WTC11 (cell line): ENCODE data around the gene FCHSD1. TPM values are rescaled to one million over a fixed set of nuclear protein-coding genes. Genes with fewer than 3 reads are reported as not detected.

Experiments used
- ATAC-seq: fragments of 200-7000 bp; cut with Tn5 transposase; 2 replicates; pipeline ENCODE4 v1.10.0; 2021; ENCODE audit warnings: mild to moderate bottlenecking, moderate library complexity
- CTCF ChIA-PET: fragments of 300-600 bp; sonication (Branson Sonifier 250); formaldehyde crosslinking; loops from one replicate; lab custom pipeline; 2021; ENCODE audit warnings: antibody characterized with exemption; lab: Charles Lee
- POLR2A ChIA-PET: fragments of 350-600 bp; sonication (Branson Sonifier 250); formaldehyde crosslinking; loops from one replicate; lab custom pipeline; 2021; ENCODE audit warnings: antibody characterized with exemption; lab: Charles Lee
- DNase-seq: peaks from one replicate; pipeline ENCODE4 v3.0.0; 2021; ENCODE audit warnings: low spot score
- H3K27ac Mint-ChIP-seq: 2 replicates; pipeline ENCODE4 v1.8.0; 2021; ENCODE audit warnings: mixed read lengths
- H3K27me3 Mint-ChIP-seq: 2 replicates; pipeline ENCODE4 v1.8.0; 2021; ENCODE audit warnings: low read depth, mild to moderate bottlenecking, moderate library complexity, mixed read lengths
- H3K36me3 Mint-ChIP-seq: 2 replicates; pipeline ENCODE4 v1.8.0; 2021; ENCODE audit warnings: mixed read lengths
- H3K4me1 Mint-ChIP-seq: 2 replicates; pipeline ENCODE4 v1.8.0; 2022; ENCODE audit warnings: mixed read lengths
- H3K4me3 Mint-ChIP-seq: 2 replicates; pipeline ENCODE4 v1.8.0; 2021; ENCODE audit warnings: mild to moderate bottlenecking, moderate library complexity, mixed read lengths
- H3K9me3 Mint-ChIP-seq: 2 replicates; pipeline ENCODE4 v1.8.0; 2021; ENCODE audit warnings: mixed read lengths
- ATF1 ChIP-seq: sonication (generic); formaldehyde crosslinking; IDR thresholded peaks from 2 replicates; pipeline ENCODE4 v1.8.1; 2023; ENCODE audit warnings: mild to moderate bottlenecking, moderate library complexity, missing genetic modification reagents
- ATF2 ChIP-seq: sonication (generic); formaldehyde crosslinking; IDR thresholded peaks from 2 replicates; pipeline ENCODE4 v1.8.1; 2022; ENCODE audit warnings: low read depth, missing genetic modification reagents, borderline replicate concordance
- CREM ChIP-seq: sonication (generic); formaldehyde crosslinking; IDR thresholded peaks from 2 replicates; pipeline ENCODE4 v1.8.1; 2022; ENCODE audit warnings: mild to moderate bottlenecking, missing genetic modification reagents, moderate library complexity
- CTCF ChIP-seq: fragments of 200-600 bp; IDR thresholded peaks from 2 replicates; pipeline ENCODE4 v1.8.0; 2022; ENCODE audit warnings: antibody characterized with exemption
- E2F5 ChIP-seq: sonication (generic); formaldehyde crosslinking; IDR thresholded peaks from 2 replicates; pipeline ENCODE4 v1.8.1; 2022; ENCODE audit warnings: mild to moderate bottlenecking, moderate library complexity, missing genetic modification reagents
- ERG ChIP-seq: fragments of 250-450 bp; sonication (Bioruptor Pico); IDR thresholded peaks from 2 replicates; pipeline ENCODE4 v1.8.0; 2021; ENCODE audit warnings: mild to moderate bottlenecking
- ESRRA ChIP-seq: sonication (generic); formaldehyde crosslinking; IDR thresholded peaks from 2 replicates; pipeline ENCODE4 v1.8.1; 2022; ENCODE audit warnings: mild to moderate bottlenecking, missing genetic modification reagents, borderline replicate concordance
- FOXP4 ChIP-seq: sonication (generic); formaldehyde crosslinking; IDR thresholded peaks from 2 replicates; pipeline ENCODE4 v1.8.0; 2022; ENCODE audit warnings: mild to moderate bottlenecking, missing genetic modification reagents
- HMGXB4 ChIP-seq: sonication (generic); formaldehyde crosslinking; IDR thresholded peaks from 2 replicates; pipeline ENCODE4 v1.8.1; 2023; ENCODE audit warnings: mild to moderate bottlenecking, moderate library complexity, missing genetic modification reagents
- IRF2 ChIP-seq: sonication (generic); formaldehyde crosslinking; IDR thresholded peaks from 2 replicates; pipeline ENCODE4 v1.8.0; 2022; ENCODE audit warnings: low read depth, missing genetic modification reagents, borderline replicate concordance
- JAZF1 ChIP-seq: fragments of 250-450 bp; sonication (Bioruptor Pico); IDR thresholded peaks from 2 replicates; pipeline ENCODE4 v1.9.0; 2021; ENCODE audit warnings: moderate library complexity, mild to moderate bottlenecking, inconsistent platforms
- JUN ChIP-seq: sonication (generic); formaldehyde crosslinking; IDR thresholded peaks from 2 replicates; pipeline ENCODE4 v1.8.0; 2023; ENCODE audit warnings: mild to moderate bottlenecking, missing genetic modification reagents
- KAT7 ChIP-seq: sonication (generic); formaldehyde crosslinking; IDR thresholded peaks from 2 replicates; pipeline ENCODE4 v1.8.1; 2023; ENCODE audit warnings: missing genetic modification reagents, mild to moderate bottlenecking, borderline replicate concordance
- NFATC4 ChIP-seq: fragments of 250-450 bp; sonication (Bioruptor Pico); IDR thresholded peaks from 2 replicates; pipeline ENCODE4 v1.9.0; 2021; ENCODE audit warnings: mild to moderate bottlenecking
- NR2C2 ChIP-seq: sonication (generic); formaldehyde crosslinking; IDR thresholded peaks from 2 replicates; pipeline ENCODE4 v1.8.0; 2022; ENCODE audit warnings: mild to moderate bottlenecking, missing genetic modification reagents
- RELA ChIP-seq: sonication (generic); formaldehyde crosslinking; IDR thresholded peaks from 2 replicates; pipeline ENCODE4 v1.8.1; 2022; ENCODE audit warnings: missing genetic modification reagents, mild to moderate bottlenecking, borderline replicate concordance
- SMAD4 ChIP-seq: sonication (generic); formaldehyde crosslinking; IDR thresholded peaks from 2 replicates; pipeline ENCODE4 v1.8.0; 2022; ENCODE audit warnings: mild to moderate bottlenecking, missing genetic modification reagents
- TEAD4 ChIP-seq: sonication (generic); formaldehyde crosslinking; IDR thresholded peaks from 2 replicates; pipeline ENCODE4 v1.8.0; 2022; ENCODE audit warnings: mild to moderate bottlenecking, missing genetic modification reagents
- ZBTB43 ChIP-seq: sonication (generic); formaldehyde crosslinking; IDR thresholded peaks from 2 replicates; pipeline ENCODE4 v1.8.1; 2023; ENCODE audit warnings: mild to moderate bottlenecking, missing genetic modification reagents
- ZNF121 ChIP-seq: sonication (generic); formaldehyde crosslinking; IDR thresholded peaks from 2 replicates; pipeline ENCODE4 v1.8.0; 2023; ENCODE audit warnings: missing genetic modification reagents
- ZNF219 ChIP-seq: sonication (generic); formaldehyde crosslinking; IDR thresholded peaks from 2 replicates; pipeline ENCODE4 v1.8.0; 2023; ENCODE audit warnings: missing genetic modification reagents, mild to moderate bottlenecking, borderline replicate concordance
- ZNF396 ChIP-seq: fragments of 250-450 bp; sonication (Bioruptor Pico); IDR thresholded peaks from 2 replicates; pipeline ENCODE4 v1.8.0; 2021; ENCODE audit warnings: mild to moderate bottlenecking, moderate library complexity, borderline replicate concordance
- ZNF423 ChIP-seq: fragments of 250-450 bp; sonication (Bioruptor Pico); IDR thresholded peaks from 2 replicates; pipeline ENCODE4 v2.1.2; 2022; ENCODE audit warnings: mild to moderate bottlenecking, moderate library complexity
- total RNA-seq: library from RNA; stranded (reverse); gene quantifications from 3 replicates; pipeline ENCODE4 v1.2.3, GENCODE V29; 2021

The FCHSD1 gene
- total RNA-seq, 1 experiment from 2014 or later: 50.3 TPM

GRCh38 chr5:141637767-141638419 lies 13.3 kb downstream of the FCHSD1 start (continued):
- TF ChIP-seq ERG (CRISPR knock-in tag): peak; percentile 10; the same call in 1 of the 2 replicates

- H3K4me1 Mint-ChIP-seq: peaks cover 26% of the 10 kb centered on the region
- peaks cover 12% of the 10 kb centered on the region for H3K36me3 Mint-ChIP-seq
- ChIA-PET CTCF (interaction anchor here (0.5 to 3.9 kb wide), 36 partner anchors 8 to 455 kb away, joined by 3 to 106 read pairs (median 5); partner anchors contain the start of genes ARAP3, DELE1, DIAPH1 and FCHSD1), POLR2A (interaction anchor here (0.5 to 3.3 kb wide), 13 partner anchors 12 to 543 kb away, joined by 3 to 36 read pairs (median 4); partner anchors contain the start of genes ARAP3, DIAPH1, FCHSD1 and PCDHB2)
- H3K9me3 Mint-ChIP-seq: no peaks in the 10 kb centered on the region
- H3K27me3 Mint-ChIP-seq: no peaks in the 10 kb centered on the region
- ATAC-seq: peak; percentile 10
- H3K4me3 Mint-ChIP-seq: peak overlapping the region; percentile 81
- no peak overlapping the region for H3K27ac Mint-ChIP-seq
- DNase-seq: peak; percentile 52
- TF ChIP-seq KAT7 (CRISPR knock-in tag): no peak
- no peak for TF ChIP-seq ZNF219 (CRISPR knock-in tag)
- TF ChIP-seq FOXP4 (CRISPR knock-in tag): no peak
- TF ChIP-seq SMAD4 (CRISPR knock-in tag): no peak
- no peak for TF ChIP-seq CTCF
- TF ChIP-seq RELA (CRISPR knock-in tag): peak; percentile 84; the same call in 1 of the 2 replicates
- no peak for TF ChIP-seq IRF2 (CRISPR knock-in tag)
- TF ChIP-seq ZNF121 (CRISPR knock-in tag): no peak; the same call in 1 of the 2 replicates
- TF ChIP-seq ATF1 (CRISPR knock-in tag): no peak
- TF ChIP-seq ZNF423: no peak
- TF ChIP-seq CREM (CRISPR knock-in tag): no peak
- no peak for TF ChIP-seq NFATC4 (CRISPR knock-in tag)
- TF ChIP-seq E2F5 (CRISPR knock-in tag): peak; percentile 35; the same call in 1 of the 2 replicates
- TF ChIP-seq HMGXB4 (CRISPR knock-in tag): peak; percentile 71
- no peak for TF ChIP-seq ZNF396 (CRISPR knock-in tag)
- no peak for TF ChIP-seq JAZF1 (CRISPR knock-in tag)
- TF ChIP-seq NR2C2 (CRISPR knock-in tag): no peak
- TF ChIP-seq ATF2 (CRISPR knock-in tag): no peak
- TF ChIP-seq TEAD4: 0 out of 2 replicates have a peak, but pooled peaks have one; percentile 19
- 0 out of 2 replicates have a peak, but pooled peaks have one; percentile 27 for TF ChIP-seq ZBTB43
- TF ChIP-seq JUN (CRISPR knock-in tag): 0 out of 2 replicates have a peak, but pooled peaks have one; percentile 2
- peak; percentile 16; the same call in 1 of the 2 replicates for TF ChIP-seq ESRRA (CRISPR knock-in tag)
Observed at GRCh38 chr5:141637123-141637766, 14.0 kb downstream of the FCHSD1 start.
